Activated T-cell treated with anti-CD3 and anti-CD28 coated beads, Interleukin-2, amount 50 U/mL, for 72 hours (primary cell): ENCODE results near the gene KREMEN1. TPM values are rescaled to one million over a fixed set of nuclear protein-coding genes. Genes with fewer than 3 reads are reported as not detected.

Experiments used
- ATAC-seq, 2 donors: fragments of 150-1000 bp; cut with Tn5 transposase; replicated peaks in 1 of 2; 2 replicates each; pipeline ENCODE4 v1.10.0; 2021; ENCODE audit warnings: moderate library complexity in 2 of 2, mild to moderate bottlenecking in 1 of 2
- DNase-seq, 2 donors: peaks; one replicate each; pipeline ENCODE4 v3.0.0; 2021 to 2022; ENCODE audit warnings: mixed read lengths in 1 of 2
- H3K27ac Mint-ChIP-seq: one replicate; pipeline ENCODE4 v1.8.0; 2022; ENCODE audit warnings: mild to moderate bottlenecking, moderate library complexity, mixed read lengths
- H3K27me3 Mint-ChIP-seq: one replicate; pipeline ENCODE4 v1.8.0; 2022; ENCODE audit warnings: low read depth, mixed read lengths
- H3K36me3 Mint-ChIP-seq, 2 donors: one replicate each; pipeline ENCODE4 v1.8.0; 2022; ENCODE audit warnings: mixed read lengths in 2 of 2, mild to moderate bottlenecking in 1 of 2; ENCODE audit not compliant: insufficient read depth in 2 of 2
- H3K4me1 Mint-ChIP-seq: one replicate; pipeline ENCODE4 v1.8.0; 2022; ENCODE audit warnings: low read depth, mixed read lengths
- H3K4me3 Mint-ChIP-seq, 2 donors: one replicate each; pipeline ENCODE4 v1.8.0; 2022; ENCODE audit warnings: mild to moderate bottlenecking in 2 of 2, mixed read lengths in 2 of 2, moderate library complexity in 2 of 2
- H3K9me3 Mint-ChIP-seq, 2 donors: one replicate each; pipeline ENCODE4 v1.8.0; 2022; ENCODE audit warnings: mixed read lengths in 2 of 2
- total RNA-seq, 2 donors: library from RNA; stranded (reverse); gene quantifications; one replicate each; pipeline ENCODE4 v1.2.3, GENCODE V29; 2022

Gene KREMEN1
- total RNA-seq, 2 donors from 2014 or later, result 0.09 to 0.53 TPM

DNA sequence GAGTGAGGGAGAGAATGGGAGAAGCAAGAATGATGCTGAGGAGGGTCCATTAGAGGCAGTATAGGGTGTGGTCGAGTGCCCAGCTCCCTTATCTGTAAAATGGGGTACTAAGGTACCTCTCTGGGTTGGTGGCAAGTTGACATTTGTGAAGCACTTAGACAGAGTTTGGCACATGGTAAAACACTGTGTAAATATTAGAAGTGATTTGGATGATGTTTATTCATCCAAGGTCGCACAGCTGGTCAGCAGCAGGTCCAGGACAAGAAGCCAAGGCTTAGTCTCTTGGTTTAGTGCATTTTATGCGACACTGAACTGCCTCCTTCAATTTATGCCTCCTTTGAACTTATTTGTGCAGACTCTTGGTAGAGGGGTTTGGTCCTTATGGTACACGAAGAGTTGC, 19.4 kb downstream of the KREMEN1 start:
- Mint-ChIP-seq H3K27ac (no peak overlapping the region), H3K36me3 (no peaks in the 10 kb centered on the region), H3K27me3 (peaks cover 24% of the 10 kb centered on the region), H3K4me3 (no peak overlapping the region), H3K9me3 (no peaks in the 10 kb centered on the region), H3K4me1 (no peaks in the 10 kb centered on the region)
- DNase-seq (no peak), ATAC-seq (no peak)

DNA sequence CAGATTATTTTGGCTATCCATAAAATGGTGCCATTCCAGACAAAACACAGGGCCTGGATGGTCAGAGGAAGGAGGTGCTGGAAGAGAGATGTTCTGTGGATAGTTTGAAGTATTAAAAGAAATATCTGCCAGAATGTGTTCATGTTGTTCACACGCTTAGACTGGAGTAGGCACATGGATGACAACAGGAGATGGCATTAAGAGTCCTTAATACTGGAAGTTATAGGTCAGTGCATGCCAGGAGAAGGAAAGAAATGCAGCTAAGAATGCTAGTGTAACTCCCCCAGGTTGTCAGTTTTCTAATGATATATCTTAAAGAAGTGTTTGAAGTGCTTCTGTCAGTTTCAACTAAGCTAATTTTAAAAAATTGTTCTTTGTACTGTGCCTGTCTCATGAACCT, 20.2 kb downstream of the KREMEN1 start:
- H3K27me3 Mint-ChIP-seq, result peaks cover 24% of the 10 kb centered on the region
- ATAC-seq (no peak), DNase-seq (no peak)
- H3K36me3 Mint-ChIP-seq, result no peaks in the 10 kb centered on the region
- H3K4me1 Mint-ChIP-seq, result no peaks in the 10 kb centered on the region
- no peak overlapping the region for H3K4me3 Mint-ChIP-seq
- H3K9me3 Mint-ChIP-seq, result no peaks in the 10 kb centered on the region
- no peak overlapping the region for H3K27ac Mint-ChIP-seq

DNA sequence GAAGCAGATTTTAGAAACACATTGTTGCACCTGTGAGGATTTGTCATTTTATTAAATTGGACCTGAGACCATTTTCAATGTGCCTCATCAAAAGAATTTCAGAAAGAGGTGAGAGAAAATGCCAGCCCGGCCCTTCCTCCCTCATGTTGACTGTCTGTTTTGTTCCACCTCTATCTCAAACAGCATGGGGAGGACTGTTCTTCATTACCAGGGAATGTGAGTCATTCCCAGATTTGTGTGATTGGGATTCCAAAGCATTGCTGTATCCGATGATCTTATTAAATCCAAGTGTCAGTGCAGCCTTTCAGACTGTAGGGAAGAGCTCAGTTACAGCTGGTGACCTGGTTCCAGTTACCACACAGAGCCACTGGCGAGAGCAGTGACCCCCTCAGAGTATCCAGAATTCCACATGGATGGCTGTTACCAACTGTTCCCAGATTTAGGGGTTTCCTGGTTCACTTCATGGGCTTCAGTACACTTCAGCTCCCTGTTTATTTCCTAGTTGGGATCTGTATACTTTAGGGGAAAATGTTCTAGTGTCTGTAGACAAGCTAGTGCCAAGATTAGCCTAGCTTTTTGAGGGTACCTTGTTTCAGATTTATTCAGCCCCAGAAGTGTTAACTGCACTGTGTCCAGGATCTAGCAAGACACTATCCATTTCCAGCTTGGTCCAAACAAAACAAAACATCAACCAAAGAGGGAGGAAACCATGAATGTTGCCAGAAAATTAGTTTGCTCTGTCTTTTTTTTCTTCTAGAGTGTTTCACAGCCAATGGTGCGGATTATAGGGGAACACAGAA, 20.9 kb downstream of the KREMEN1 start:
- DNase-seq (no peak), ATAC-seq (no peak)
- no peak overlapping the region for H3K4me3 Mint-ChIP-seq
- H3K27ac Mint-ChIP-seq, result no peak overlapping the region
- no peaks in the 10 kb centered on the region for H3K9me3 Mint-ChIP-seq
- H3K36me3 Mint-ChIP-seq, result no peaks in the 10 kb centered on the region
- H3K27me3 Mint-ChIP-seq, result peaks cover 22% of the 10 kb centered on the region
- no peaks in the 10 kb centered on the region for H3K4me1 Mint-ChIP-seq

DNA sequence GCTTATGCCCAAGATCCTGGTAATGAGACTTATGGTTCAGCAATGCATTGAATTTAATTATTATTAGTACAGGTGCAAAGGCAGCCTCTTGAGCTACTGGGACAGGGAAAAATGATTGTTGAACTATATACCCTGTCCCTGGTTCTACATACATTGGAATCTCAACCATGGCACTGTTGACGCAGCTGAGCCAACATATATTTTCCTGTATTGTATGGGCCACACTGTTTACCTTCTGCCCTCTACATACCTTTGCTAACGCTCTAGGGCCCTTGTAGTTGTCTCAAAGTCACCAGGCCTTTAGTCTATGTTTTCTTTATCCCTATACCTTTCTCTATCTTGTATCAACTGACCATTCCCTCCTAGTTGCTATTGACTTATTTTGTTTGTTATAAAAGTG, 22.6 kb downstream of the KREMEN1 start:
- Mint-ChIP-seq H3K9me3 (no peaks in the 10 kb centered on the region), H3K4me1 (no peaks in the 10 kb centered on the region), H3K27me3 (peaks cover 8% of the 10 kb centered on the region), H3K36me3 (no peaks in the 10 kb centered on the region), H3K4me3 (no peak overlapping the region), H3K27ac (peak overlapping the region; percentile 49)
- no peak for ATAC-seq
- no peak for DNase-seq

DNA sequence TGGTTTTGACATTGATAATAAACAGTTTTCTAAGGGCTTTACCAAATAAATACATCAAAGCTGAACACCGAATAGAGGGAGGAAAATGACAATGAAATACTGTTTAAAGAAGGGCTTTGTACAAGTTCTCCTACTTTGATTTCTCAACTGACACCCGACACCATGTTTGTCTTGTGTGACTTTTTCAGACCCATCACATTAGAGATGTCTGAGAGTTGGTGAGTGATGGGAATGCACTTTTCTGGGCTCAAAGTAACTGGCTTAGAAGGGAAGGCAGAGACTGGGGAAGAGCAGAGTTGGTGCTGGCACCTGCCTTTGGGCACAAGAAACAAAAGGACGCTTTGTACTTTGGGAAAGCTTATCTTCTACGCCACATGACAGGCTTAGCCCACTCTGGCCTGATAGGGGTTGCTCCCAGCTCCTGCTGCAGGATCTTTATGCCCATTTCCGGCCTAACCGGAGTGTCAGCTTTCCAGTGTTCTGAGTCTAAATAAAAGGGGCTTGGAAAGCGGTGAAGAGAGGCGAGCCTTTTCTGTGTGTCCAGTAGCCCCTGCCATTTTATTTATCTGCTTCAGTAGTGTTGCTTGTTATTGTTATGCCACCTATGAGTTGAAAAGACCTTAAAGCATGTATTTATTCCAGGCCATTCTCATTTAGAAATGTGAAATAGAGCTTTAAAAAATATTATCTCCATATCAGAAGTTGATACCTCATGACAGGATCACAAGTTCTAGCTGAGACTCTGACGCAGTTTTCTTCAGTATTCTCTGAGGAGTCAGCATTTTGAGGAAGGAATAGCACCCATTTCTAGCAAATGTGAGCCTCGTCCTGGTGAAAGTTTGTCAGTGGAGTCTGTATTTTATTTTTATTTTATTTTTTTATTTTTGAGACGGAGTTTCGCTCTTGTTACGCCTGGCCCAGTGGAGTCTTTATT, 24.2 kb downstream of the KREMEN1 start:
- ATAC-seq (no peak), DNase-seq (no peak)
- Mint-ChIP-seq H3K4me1 (no peaks in the 10 kb centered on the region), H3K27me3 (peaks cover under 1% of the 10 kb centered on the region), H3K36me3 (no peaks in the 10 kb centered on the region), H3K9me3 (no peaks in the 10 kb centered on the region), H3K4me3 (no peak overlapping the region), H3K27ac (no peak overlapping the region)

DNA sequence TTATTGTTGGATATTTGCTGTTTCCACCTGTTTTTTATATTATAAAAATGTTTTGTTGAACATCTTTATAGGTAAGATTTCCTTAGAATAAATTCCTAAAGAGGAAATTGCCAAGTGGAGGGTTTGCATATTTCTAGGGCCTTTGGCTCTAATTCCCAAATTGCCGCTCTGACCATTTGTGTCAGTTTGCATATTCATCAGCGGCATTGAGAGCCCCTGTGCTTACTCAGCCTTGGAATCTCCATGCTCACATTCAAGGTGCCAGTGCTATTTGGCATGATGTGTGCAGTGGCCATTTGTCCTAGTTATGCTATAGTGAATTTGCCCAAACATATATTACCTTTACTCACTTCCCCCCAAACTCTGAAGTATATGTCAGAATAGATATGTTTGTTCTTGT, 25.5 kb downstream of the KREMEN1 start:
- Mint-ChIP-seq H3K9me3 (no peaks in the 10 kb centered on the region), H3K27me3 (no peaks in the 10 kb centered on the region), H3K36me3 (no peaks in the 10 kb centered on the region), H3K27ac (no peak overlapping the region), H3K4me1 (no peaks in the 10 kb centered on the region), H3K4me3 (no peak overlapping the region)
- ATAC-seq (no peak), DNase-seq (no peak)

DNA sequence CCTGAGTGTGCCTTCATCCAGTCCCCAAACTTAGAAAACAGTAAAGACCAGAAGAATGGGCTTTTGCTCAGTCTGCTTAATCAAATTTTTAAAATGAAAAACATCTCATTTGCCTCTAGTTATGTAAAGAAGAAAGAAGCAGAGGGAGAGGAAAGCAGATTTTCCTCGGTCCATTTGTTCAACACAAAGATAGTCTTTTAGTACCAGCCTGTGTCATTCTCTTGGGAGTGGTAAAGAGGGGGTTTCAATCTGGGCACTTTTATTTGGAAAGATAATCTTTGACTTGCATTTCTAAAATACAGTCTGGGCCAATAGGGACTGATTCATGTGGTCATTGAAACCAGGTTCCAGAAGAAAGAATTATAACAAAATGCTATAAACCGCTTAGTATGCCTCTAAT, 29.5 kb downstream of the KREMEN1 start:
- no peak for ATAC-seq
- Mint-ChIP-seq H3K27ac (no peak overlapping the region), H3K36me3 (no peaks in the 10 kb centered on the region), H3K9me3 (no peaks in the 10 kb centered on the region), H3K4me1 (no peaks in the 10 kb centered on the region), H3K4me3 (no peak overlapping the region), H3K27me3 (no peaks in the 10 kb centered on the region)
- no peak for DNase-seq

DNA sequence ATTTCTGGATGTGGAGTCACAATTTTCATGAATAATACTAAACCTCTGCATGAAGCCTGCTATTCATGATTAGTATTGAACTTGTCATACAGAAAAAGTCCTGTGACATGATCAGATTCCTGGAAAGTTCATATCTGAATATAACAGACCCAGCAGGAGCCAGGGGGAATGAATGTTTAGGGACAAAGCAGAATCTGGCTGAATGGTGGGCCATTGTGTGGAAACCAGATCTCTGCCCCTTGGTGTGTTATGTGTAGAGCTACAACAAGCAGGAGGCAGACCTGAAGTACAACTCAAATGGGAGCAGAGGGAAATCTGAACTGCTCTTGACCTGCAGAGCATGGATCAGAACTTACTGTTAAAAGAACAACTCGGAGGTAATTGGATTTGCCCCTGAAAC, 30.3 kb downstream of the KREMEN1 start:
- H3K4me3 Mint-ChIP-seq, result no peak overlapping the region
- no peaks in the 10 kb centered on the region for H3K9me3 Mint-ChIP-seq
- H3K27ac Mint-ChIP-seq, result no peak overlapping the region
- H3K36me3 Mint-ChIP-seq, result no peaks in the 10 kb centered on the region
- no peaks in the 10 kb centered on the region for H3K4me1 Mint-ChIP-seq
- ATAC-seq (no peak), DNase-seq (no peak)
- H3K27me3 Mint-ChIP-seq, result no peaks in the 10 kb centered on the region

DNA sequence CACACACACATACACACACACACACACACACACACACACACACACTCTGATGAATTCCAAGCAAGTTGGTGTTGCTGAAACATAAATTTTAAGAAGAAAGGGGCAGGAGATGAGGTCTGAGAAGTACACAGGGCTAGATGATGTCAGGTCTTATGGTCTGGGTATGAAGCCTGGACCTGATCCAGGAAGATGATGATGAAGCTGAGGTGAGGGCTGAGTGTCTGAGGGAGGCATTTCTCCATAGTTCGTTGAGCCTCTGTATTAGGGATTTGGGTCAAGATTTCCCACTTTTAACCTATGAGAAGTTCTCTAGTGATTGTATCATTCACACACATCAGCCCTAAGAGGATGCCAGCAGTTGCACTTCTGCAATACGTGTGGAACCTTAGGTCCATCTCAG, 32.6 kb downstream of the KREMEN1 start:
- Mint-ChIP-seq H3K36me3 (no peaks in the 10 kb centered on the region), H3K9me3 (no peaks in the 10 kb centered on the region), H3K27me3 (no peaks in the 10 kb centered on the region), H3K4me3 (no peak overlapping the region), H3K4me1 (no peaks in the 10 kb centered on the region), H3K27ac (no peak overlapping the region)
- ATAC-seq, result no peak
- DNase-seq, result no peak

DNA sequence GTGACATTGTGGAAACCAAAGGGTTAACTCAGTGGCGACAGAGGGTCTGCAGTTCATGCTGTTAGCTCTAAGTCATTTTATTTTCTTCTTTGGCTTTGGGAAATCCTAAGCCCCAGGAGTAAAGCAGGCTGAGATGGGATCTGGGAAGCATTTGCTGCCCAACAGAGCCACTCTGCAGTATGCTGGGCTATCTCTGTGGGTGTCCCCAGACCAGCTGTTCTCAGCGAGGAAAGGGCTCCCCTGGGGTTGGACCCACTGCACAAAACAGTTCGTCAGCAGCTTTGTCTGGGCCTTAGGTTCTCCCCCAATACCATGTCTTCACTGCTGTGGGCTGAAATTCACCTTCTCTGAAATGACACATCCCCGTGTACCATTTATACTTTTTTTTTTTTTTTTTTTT, 34.0 kb downstream of the KREMEN1 start:
- no peak for DNase-seq
- Mint-ChIP-seq H3K27ac (no peak overlapping the region), H3K4me3 (no peak overlapping the region), H3K27me3 (no peaks in the 10 kb centered on the region), H3K4me1 (no peaks in the 10 kb centered on the region), H3K9me3 (no peaks in the 10 kb centered on the region), H3K36me3 (no peaks in the 10 kb centered on the region)
- ATAC-seq, result no peak

DNA sequence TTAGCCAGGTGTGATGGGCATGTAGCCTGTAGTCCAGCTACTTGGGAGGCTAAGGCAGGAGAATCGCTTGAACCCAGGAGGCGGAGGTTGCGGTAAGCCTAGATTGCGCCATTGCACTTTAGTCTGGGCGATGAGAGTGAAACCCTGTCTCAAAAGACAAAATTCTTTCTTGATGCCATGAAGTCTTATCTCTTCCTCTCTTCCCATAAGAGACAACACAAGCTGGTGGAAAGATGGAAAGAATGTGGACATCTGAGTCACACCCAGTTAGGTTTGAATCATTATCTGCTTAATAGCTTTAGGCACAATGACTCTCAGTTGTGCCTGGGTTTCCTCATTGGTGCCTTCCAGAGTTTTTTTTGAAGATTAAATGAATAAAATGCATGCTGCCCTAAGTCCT, 35.3 kb downstream of the KREMEN1 start:
- Mint-ChIP-seq H3K27me3 (no peaks in the 10 kb centered on the region), H3K4me3 (no peak overlapping the region), H3K36me3 (no peaks in the 10 kb centered on the region), H3K9me3 (no peaks in the 10 kb centered on the region), H3K27ac (no peak overlapping the region), H3K4me1 (no peaks in the 10 kb centered on the region)
- ATAC-seq (no peak), DNase-seq (no peak)

DNA sequence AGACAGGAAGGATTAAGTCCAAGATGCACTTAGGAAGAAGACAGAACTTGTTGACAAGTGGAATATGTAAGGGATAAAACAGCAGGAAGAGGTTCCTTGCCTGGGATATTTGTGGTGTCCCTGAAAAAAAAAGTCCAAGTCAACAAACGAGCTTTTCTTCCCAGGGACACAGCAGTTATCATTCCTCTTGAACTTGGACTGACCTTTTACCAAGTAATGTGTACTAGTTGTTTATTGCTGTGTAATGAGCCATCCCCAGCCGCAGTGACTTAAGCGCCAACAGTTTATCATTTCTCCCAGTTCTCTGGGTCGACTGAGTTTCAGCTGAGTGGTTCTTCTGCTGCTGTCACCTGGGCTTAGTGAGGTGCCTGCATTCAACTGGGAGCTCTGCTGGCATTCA, 37.0 kb downstream of the KREMEN1 start:
- no peaks in the 10 kb centered on the region for H3K36me3 Mint-ChIP-seq
- H3K4me1 Mint-ChIP-seq, result no peaks in the 10 kb centered on the region
- ATAC-seq (no peak), DNase-seq (no peak)
- peaks cover 2% of the 10 kb centered on the region for H3K27me3 Mint-ChIP-seq
- no peaks in the 10 kb centered on the region for H3K9me3 Mint-ChIP-seq
- no peak overlapping the region for H3K27ac Mint-ChIP-seq
- H3K4me3 Mint-ChIP-seq, result no peak overlapping the region

DNA sequence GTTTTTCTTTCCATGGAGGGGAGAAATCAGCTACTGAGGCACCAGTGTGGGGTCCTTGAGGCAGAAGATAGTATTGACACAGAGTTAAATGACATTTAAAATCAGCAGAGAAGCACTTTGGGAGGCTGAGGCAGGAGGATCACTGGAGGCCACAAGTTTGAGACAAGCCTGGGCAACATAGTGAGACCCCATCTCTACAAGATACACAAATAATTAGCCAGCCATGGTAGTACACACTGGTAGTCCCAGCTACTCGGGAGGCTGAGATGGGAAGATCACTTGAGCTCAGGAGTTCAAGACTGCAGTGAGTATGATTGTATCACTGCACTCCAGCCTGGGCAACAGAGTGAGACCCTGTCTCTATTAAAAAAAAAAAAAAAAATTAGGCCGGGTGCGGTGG, 38.1 kb downstream of the KREMEN1 start:
- Mint-ChIP-seq H3K36me3 (no peaks in the 10 kb centered on the region), H3K9me3 (no peaks in the 10 kb centered on the region), H3K4me3 (no peak overlapping the region), H3K27ac (no peak overlapping the region), H3K4me1 (no peaks in the 10 kb centered on the region), H3K27me3 (peaks cover 13% of the 10 kb centered on the region)
- DNase-seq (no peak), ATAC-seq (no peak)
